GM11168 (cell line): Measurements from ENCODE around the gene SMIM13.

Experiments
- in situ Hi-C: fragments of 300-500 bp; cut with MboI; formaldehyde crosslinking; loops from one replicate; pipeline ENCODE4 v1.12.0; 2022; ENCODE audit warnings: low sequenced_read_pairs; ENCODE audit not compliant: unreplicated experiment

SMIM13 gene

GRCh38 chr6:11179419-11180202 is 86.0 kb downstream of the SMIM13 start:
- in situ Hi-C loops: no loop called here

DNA sequence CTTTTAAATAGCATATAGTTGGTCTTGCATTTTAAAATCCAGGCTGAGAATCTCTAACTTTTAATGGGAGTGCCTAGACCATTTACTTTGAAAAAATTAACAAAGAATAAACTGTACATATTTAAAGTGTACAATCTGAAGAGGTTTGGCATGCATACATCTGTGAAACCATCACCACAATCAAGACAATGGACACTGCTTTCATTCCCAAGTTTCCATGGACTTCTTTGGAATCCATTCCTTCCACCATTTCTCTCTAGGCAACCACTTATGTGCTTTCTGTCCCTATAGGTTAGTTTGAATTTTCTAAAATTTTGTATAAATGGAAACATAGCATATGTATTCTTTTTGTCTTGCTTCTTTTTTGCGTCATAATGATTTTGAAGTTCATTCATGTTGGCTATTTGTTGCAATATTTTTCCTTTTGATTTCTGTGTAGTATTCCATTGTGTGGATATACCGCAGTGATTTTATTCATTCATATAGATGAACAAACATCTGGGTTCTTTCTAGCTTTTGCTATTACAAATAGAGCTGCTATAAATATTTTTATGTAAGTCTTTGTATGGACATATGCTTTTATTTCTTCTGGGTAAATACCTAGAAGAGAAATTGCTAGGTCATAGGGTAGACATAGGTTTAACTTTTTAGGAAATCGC is 88.0 kb downstream of the SMIM13 start:
- in situ Hi-C loops: no loop called here

GRCh38 chr6:11183761-11184362 is 90.2 kb downstream of the SMIM13 start:
- in situ Hi-C loops: no loop called here

DNA sequence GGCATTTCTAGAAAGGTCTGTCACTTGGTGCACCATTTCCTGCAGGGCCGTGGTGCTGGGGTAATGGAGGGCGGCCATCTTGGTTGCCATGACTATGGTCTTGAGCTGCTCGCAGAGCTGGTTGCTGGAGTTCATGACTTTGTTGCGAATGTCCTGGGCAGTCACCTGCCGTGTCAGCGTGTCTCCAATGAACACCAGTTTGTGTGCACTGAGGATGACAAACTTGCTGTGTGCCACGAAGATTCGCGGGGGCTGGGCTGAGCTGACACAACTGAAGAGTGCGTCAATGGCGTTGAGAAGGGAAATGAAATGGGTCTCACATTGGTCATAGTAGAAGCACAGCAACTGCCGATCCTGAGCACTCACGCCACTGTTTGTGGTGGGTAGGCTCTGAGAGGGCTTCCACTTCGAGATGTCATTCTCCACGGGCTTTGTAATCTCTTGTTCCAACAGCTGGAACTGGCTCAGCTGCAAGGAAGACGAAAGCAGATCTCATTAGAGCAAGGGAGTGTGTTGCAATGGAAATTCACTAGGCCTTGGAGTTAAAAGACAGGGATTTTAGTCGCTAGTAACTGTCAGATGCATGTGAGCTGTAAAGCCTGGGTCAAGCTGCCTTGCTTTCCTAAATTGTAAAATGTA is 91.7 kb downstream of the SMIM13 start:
- in situ Hi-C loops: no loop called here

DNA sequence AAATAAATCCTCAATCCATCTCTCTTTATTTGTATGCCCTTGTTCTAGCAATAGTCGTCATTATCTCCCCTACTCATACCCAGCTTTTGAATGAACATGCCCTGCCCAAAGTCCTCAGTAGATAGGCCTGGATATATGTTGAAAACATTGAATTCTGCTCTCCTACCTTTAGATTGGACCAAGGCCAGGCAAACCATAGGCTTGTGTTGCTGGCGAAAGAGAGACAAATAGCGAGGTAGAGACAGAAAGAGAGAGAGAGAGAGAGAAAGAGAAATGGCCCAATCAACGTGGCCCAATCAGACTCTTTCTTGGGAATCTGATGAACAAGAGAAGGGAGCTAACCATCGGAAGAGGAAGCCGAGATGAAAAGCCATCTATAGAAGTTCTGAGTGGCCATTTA is 93.7 kb downstream of the SMIM13 start:
- in situ Hi-C loops: no loop called here
